CD14-positive monocyte (primary cell): ENCODE data around the gene KCNN3. TPM values are rescaled to one million over a fixed set of nuclear protein-coding genes. Genes with fewer than 3 reads are reported as not detected.

Experiments
- DNase-seq, 3 donors: peaks; one replicate each; pipeline ENCODE4 v3.0.0-alpha.2; 2011 to 2022
- H2AFZ ChIP-seq: 2 replicates; pipeline ENCODE4 v1.6.0; 2012; ENCODE audit warnings: mild to moderate bottlenecking, low read depth, low read length, inconsistent platforms; ENCODE audit not compliant: insufficient read depth, poor library complexity, severe bottlenecking
- H3K27ac ChIP-seq, 2 donors: 1 replicate in 1 of 2; 2 replicates in 1 of 2; pipeline ENCODE4 v1.5.1; 2012 to 2013; ENCODE audit warnings: low read length in 2 of 2, control low read depth in 1 of 2, inconsistent platforms in 1 of 2, low read depth in 1 of 2, mild to moderate bottlenecking in 1 of 2
- H3K27me3 ChIP-seq, 2 donors: one replicate each; pipeline versions ENCODE4 v1.6.0 to v1.6.1; 2011 to 2013; ENCODE audit warnings: low read length in 2 of 2; ENCODE audit not compliant: control insufficient read depth in 2 of 2, insufficient read depth in 2 of 2
- H3K36me3 ChIP-seq, 2 donors: replicated peaks in 1 of 2; 1 replicate in 1 of 2; 2 replicates in 1 of 2; pipeline versions ENCODE4 v1.5.1 to v1.6.1; 2012 to 2013; ENCODE audit warnings: low read length in 2 of 2, control low read depth in 1 of 2, inconsistent platforms in 1 of 2, mild to moderate bottlenecking in 1 of 2; ENCODE audit not compliant: insufficient read depth in 2 of 2, control insufficient read depth in 1 of 2
- H3K4me1 ChIP-seq, 2 donors: 1 replicate in 1 of 2; 2 replicates in 1 of 2; pipeline versions ENCODE4 v1.5.1 to v1.6.1; 2012 to 2013; ENCODE audit warnings: low read length in 2 of 2, control low read depth in 1 of 2, inconsistent platforms in 1 of 2, mild to moderate bottlenecking in 1 of 2, moderate library complexity in 1 of 2; ENCODE audit not compliant: insufficient read depth in 2 of 2, control insufficient read depth in 1 of 2
- H3K4me2 ChIP-seq: replicated peaks from 2 replicates; pipeline ENCODE3; 2012; ENCODE audit warnings: low read length, moderate library complexity, mild to moderate bottlenecking; ENCODE audit not compliant: poor library complexity, severe bottlenecking; ENCODE audit errors: extremely low read depth
- H3K4me3 ChIP-seq, 3 experiments: fragments of 200-600 bp in 1 of 3; sonication (generic) in 1 of 3; replicated peaks in 1 of 3; 1 replicate in 2 of 3; 2 replicates in 1 of 3; pipeline ENCODE4 v1.5.1; 2011 to 2013; ENCODE audit warnings: low read length in 3 of 3, mild to moderate bottlenecking in 3 of 3, control low read depth in 2 of 3, low read depth in 2 of 3, inconsistent platforms in 1 of 3, moderate library complexity in 1 of 3
- H3K79me2 ChIP-seq: 2 replicates; pipeline ENCODE4 v1.6.0; 2012; ENCODE audit warnings: mild to moderate bottlenecking, control low read depth, inconsistent platforms, low read length, moderate library complexity; ENCODE audit not compliant: insufficient read depth
- H3K9ac ChIP-seq: 2 replicates; pipeline ENCODE4 v1.6.0; 2017; ENCODE audit warnings: low read length, mild to moderate bottlenecking; ENCODE audit not compliant: insufficient read depth, poor library complexity, severe bottlenecking
- H3K9me3 ChIP-seq, 2 donors: replicated peaks in 1 of 2; 1 replicate in 1 of 2; 2 replicates in 1 of 2; pipeline versions ENCODE4 v1.5.1 to v1.6.1; 2012 to 2013; ENCODE audit warnings: low read length in 2 of 2, control low read depth in 1 of 2; ENCODE audit not compliant: control insufficient read depth in 1 of 2, insufficient read depth in 1 of 2
- H4K20me1 ChIP-seq: 2 replicates; pipeline ENCODE4 v1.6.0; 2012; ENCODE audit warnings: mild to moderate bottlenecking, low read length, control low read depth, moderate library complexity; ENCODE audit not compliant: insufficient read depth
- H3K27ac Mint-ChIP-seq, 7 donors: one replicate each; pipeline ENCODE4 v1.8.0; 2020; ENCODE audit warnings: mild to moderate bottlenecking in 7 of 7, mixed read lengths in 7 of 7, moderate library complexity in 6 of 7, inconsistent platforms in 2 of 7
- H3K27me3 Mint-ChIP-seq, 3 donors: one replicate each; pipeline ENCODE4 v1.8.0; 2021 to 2022; ENCODE audit warnings: low read depth in 3 of 3, mild to moderate bottlenecking in 3 of 3, mixed read lengths in 3 of 3, moderate library complexity in 3 of 3, inconsistent platforms in 1 of 3
- H3K36me3 Mint-ChIP-seq, 2 donors: one replicate each; pipeline ENCODE4 v1.8.0; 2020; ENCODE audit warnings: mixed read lengths in 2 of 2, inconsistent platforms in 1 of 2, mild to moderate bottlenecking in 1 of 2
- H3K4me1 Mint-ChIP-seq: one replicate; pipeline ENCODE4 v1.8.0; 2020; ENCODE audit warnings: mild to moderate bottlenecking, mixed read lengths
- H3K4me3 Mint-ChIP-seq, 2 donors: one replicate each; pipeline ENCODE4 v1.8.0; 2020; ENCODE audit warnings: mild to moderate bottlenecking in 2 of 2, mixed read lengths in 2 of 2, moderate library complexity in 1 of 2
- H3K9me3 Mint-ChIP-seq, 7 donors: one replicate each; pipeline ENCODE4 v1.8.0; 2020 to 2022; ENCODE audit warnings: mixed read lengths in 7 of 7, mild to moderate bottlenecking in 6 of 7, moderate library complexity in 6 of 7, inconsistent platforms in 2 of 7
- WGBS: methylation state at CpG from one replicate; pipeline ENCODE4 v1.1.5; 2013; ENCODE audit warnings: missing lambda C conversion rate; ENCODE audit not compliant: insufficient coverage; 5-methylcytosine and 5-hydroxymethylcytosine counted together
- intact Hi-C, 2 donors: fragments of 100-400 bp; cut with micrococcal nuclease; formaldehyde crosslinking; loops; one replicate each; pipeline versions ENCODE4 v1.15.0 to v1.15.1; 2023
- polyA plus RNA-seq, 3 donors: library from polyadenylated mRNA; depleted of rRNA in 1 of 3; unstranded in 2 of 3; stranded (reverse) in 1 of 3; fragments of 300-500 nt in 2 of 3; fragments of >200 nt in 1 of 3; fragmentation: Illumina TruSeq in 2 of 3; gene quantifications; 1 replicate in 2 of 3; 2 replicates in 1 of 3; pipeline ENCODE4 v1.2.3, GENCODE V29; 2012 to 2021
- TF ChIP-seq, protein P1 (sequence below): fragments of 200-600 bp; IDR thresholded peaks from one replicate; pipeline ENCODE4 v1.8.0; 2022; ENCODE audit warnings: antibody characterized with exemption, mild to moderate bottlenecking

The KCNN3 gene
- polyA plus RNA-seq, 3 donors: not detected

DNA sequence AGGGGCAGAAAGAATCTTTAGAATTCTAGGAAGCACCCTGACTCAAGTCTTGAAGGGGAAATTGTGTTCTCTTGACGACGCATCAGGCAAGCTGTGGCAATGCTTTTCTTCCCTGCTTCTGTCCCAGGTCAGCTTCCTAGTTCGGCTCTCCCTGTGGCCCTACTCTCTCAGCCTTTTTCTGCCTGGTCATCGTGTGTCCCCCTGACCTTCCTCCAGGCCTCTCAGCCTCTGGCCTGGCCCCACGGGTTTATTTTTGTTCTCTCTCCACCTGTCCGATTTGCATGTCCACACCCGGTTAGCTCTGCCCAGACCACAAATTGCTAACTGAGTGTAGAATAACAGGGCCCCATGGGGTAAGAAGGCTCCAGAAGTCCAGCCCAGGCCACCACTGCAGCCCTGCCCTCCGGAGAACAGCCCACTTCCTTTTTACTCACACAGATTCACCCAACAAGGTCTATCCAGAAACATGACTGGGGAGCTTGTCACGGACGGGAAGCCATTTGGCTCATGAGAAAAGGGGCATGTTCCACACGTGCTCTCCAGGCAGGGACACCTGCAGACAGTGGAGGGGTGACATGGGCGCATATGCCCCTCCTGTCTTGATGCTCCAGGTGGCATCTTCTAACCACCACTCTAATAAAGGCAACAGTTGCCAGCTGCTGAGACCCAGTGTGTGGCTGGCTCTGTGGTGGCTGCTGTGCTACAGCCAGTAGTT is 9.8 kb downstream of the KCNN3 start:
- H3K27me3 Mint-ChIP-seq: peaks cover 0 to 9% (median 1%) of the 10 kb centered on the region in 3 donors

DNA sequence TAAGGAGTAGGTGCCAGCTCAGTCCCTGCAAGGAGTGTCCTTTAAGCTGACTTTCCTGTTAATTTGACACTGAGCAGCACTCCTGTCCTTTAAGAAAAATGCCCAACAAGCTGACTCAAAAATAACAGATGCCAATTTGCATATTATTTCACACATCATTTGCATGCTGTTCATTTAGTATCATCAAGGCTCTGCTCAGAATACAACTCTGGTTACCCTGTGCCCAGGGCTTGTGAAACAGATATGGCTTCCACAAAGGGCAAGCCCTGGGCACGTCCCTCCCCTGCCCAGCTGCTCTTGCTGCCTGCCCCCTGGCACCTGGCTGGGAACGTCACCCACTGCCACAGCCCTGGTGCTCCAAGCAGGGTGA is 10.3 kb downstream of the KCNN3 start:
- Mint-ChIP-seq H3K36me3 (no peaks in the 10 kb centered on the region), H3K9me3 (no peaks in the 10 kb centered on the region), H3K4me3 (no peak overlapping the region), H3K27ac (peak overlapping the region in 6 of 7 donors; percentile 64 to 93 (median 85)), H3K27me3 (peaks cover 0 to 9% (median 1%) of the 10 kb centered on the region in 3 donors), H3K4me1 (peaks cover 20% of the 10 kb centered on the region)
- WGBS: 71% methylated on average over 2 of the region's 2 CpGs
- Histone ChIP-seq H3K4me1 (peaks cover 16 to 20% of the 10 kb centered on the region in 2 donors), H3K79me2 (no peaks in the 10 kb centered on the region), H3K4me2 (peak overlapping the region; percentile 14), H3K4me3 (peak overlapping the region in 1 of 3 experiments; percentile 15), H3K9ac (peak overlapping the region; percentile 36), H3K36me3 (no peaks in the 10 kb centered on the region), H3K27me3 (no peaks in the 10 kb centered on the region), H4K20me1 (no peaks in the 10 kb centered on the region), H3K9me3 (no peaks in the 10 kb centered on the region), H3K27ac (peak overlapping the region; percentile 49 to 70), H2AFZ (peak overlapping the region; percentile 21)
- intact Hi-C loops: no loop called here
- no peak for DNase-seq
- TF ChIP-seq, protein P1, sequence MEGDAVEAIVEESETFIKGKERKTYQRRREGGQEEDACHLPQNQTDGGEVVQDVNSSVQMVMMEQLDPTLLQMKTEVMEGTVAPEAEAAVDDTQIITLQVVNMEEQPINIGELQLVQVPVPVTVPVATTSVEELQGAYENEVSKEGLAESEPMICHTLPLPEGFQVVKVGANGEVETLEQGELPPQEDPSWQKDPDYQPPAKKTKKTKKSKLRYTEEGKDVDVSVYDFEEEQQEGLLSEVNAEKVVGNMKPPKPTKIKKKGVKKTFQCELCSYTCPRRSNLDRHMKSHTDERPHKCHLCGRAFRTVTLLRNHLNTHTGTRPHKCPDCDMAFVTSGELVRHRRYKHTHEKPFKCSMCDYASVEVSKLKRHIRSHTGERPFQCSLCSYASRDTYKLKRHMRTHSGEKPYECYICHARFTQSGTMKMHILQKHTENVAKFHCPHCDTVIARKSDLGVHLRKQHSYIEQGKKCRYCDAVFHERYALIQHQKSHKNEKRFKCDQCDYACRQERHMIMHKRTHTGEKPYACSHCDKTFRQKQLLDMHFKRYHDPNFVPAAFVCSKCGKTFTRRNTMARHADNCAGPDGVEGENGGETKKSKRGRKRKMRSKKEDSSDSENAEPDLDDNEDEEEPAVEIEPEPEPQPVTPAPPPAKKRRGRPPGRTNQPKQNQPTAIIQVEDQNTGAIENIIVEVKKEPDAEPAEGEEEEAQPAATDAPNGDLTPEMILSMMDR: no peak

More for the DNA sequence above, 9.8 kb downstream of the KCNN3 start:
- Mint-ChIP-seq H3K27ac (peak overlapping the region; percentile 64 to 93 (median 88)), H3K36me3 (no peaks in the 10 kb centered on the region), H3K9me3 (no peaks in the 10 kb centered on the region), H3K4me1 (peaks cover 20% of the 10 kb centered on the region), H3K4me3 (peak overlapping the region in 1 of 2 donors; percentile 70)
- 29% methylated on average over 6 of the region's 12 CpGs for WGBS
- DNase-seq: peak; percentile 35 to 55 (median 39)
- Histone ChIP-seq H3K79me2 (no peaks in the 10 kb centered on the region), H3K4me2 (peak overlapping the region; percentile 14), H3K9me3 (no peaks in the 10 kb centered on the region), H3K9ac (peak overlapping the region; percentile 36), H3K4me1 (peaks cover 16 to 20% of the 10 kb centered on the region in 2 donors), H3K36me3 (no peaks in the 10 kb centered on the region), H3K27me3 (no peaks in the 10 kb centered on the region), H3K27ac (peak overlapping the region; percentile 49 to 70), H2AFZ (peak overlapping the region; percentile 21), H4K20me1 (no peaks in the 10 kb centered on the region), H3K4me3 (peak overlapping the region in 1 of 3 experiments; percentile 15)
- TF ChIP-seq, protein P1: no peak
- intact Hi-C loops: no loop called here
